A673 (cell line): ENCODE results near the gene ULK4. TPM values are rescaled to one million over a fixed set of nuclear protein-coding genes. Genes with fewer than 3 reads are reported as not detected.
"Not testable (repeated sequence)": the region's sequence is repeated elsewhere in the genome, so short reads cannot be mapped to it uniquely, and the experiment has no call there.

ENCODE experiments used
- BruUV-seq: library from RNA; stranded (reverse); fragments of 400-500 nt; replicated peaks from 2 replicates; lab custom pipeline; 2021; lab: Mats Ljungman, UMichigan
- CTCF ChIA-PET: fragments of 300-600 bp; sonication (Branson Sonifier 250); formaldehyde crosslinking; loops from one replicate; lab custom pipeline; 2022; ENCODE audit warnings: antibody characterized with exemption; lab: Charles Lee
- POLR2A ChIA-PET: fragments of 300-600 bp; sonication (Branson Sonifier 250); formaldehyde crosslinking; loops from one replicate; lab custom pipeline; 2022; ENCODE audit warnings: antibody characterized with exemption; ENCODE audit not compliant: low non-redundant PET; lab: Charles Lee
- DNase-seq: peaks from one replicate; pipeline ENCODE4 v3.0.0-alpha.2; 2015; ENCODE audit warnings: low spot score
- H3K27ac ChIP-seq: fragments of 200-600 bp; sonication (generic); 2 replicates; pipeline ENCODE4 v1.5.1; 2016; ENCODE audit warnings: mixed run types, low read depth, mild to moderate bottlenecking, mixed read lengths, antibody characterized with exemption, low read length; ENCODE audit not compliant: poor library complexity, severe bottlenecking
- H3K27me3 ChIP-seq: fragments of 200-600 bp; sonication (generic); replicated peaks from 2 replicates; pipeline ENCODE4 v1.6.1; 2017; ENCODE audit warnings: mixed run types, low read depth, mild to moderate bottlenecking, mixed read lengths, antibody characterized with exemption, low read length; ENCODE audit not compliant: insufficient read depth, poor library complexity
- H3K36me3 ChIP-seq: fragments of 200-600 bp; sonication (generic); 2 replicates; pipeline ENCODE4 v1.6.1; 2016; ENCODE audit warnings: mixed run types, mild to moderate bottlenecking, mixed read lengths, antibody characterized with exemption, low read length; ENCODE audit not compliant: insufficient read depth, poor library complexity, severe bottlenecking
- H3K4me1 ChIP-seq: fragments of 200-600 bp; sonication (generic); 2 replicates; pipeline ENCODE4 v1.6.1; 2017; ENCODE audit warnings: mixed run types, mild to moderate bottlenecking, mixed read lengths, antibody characterized with exemption, low read length; ENCODE audit not compliant: insufficient read depth, poor library complexity, severe bottlenecking
- H3K4me3 ChIP-seq: fragments of 200-600 bp; sonication (generic); 2 replicates; pipeline ENCODE4 v1.5.1; 2016; ENCODE audit warnings: low read depth, mixed run types, mild to moderate bottlenecking, mixed read lengths, low read length; ENCODE audit not compliant: poor library complexity, severe bottlenecking
- H3K9me3 ChIP-seq: fragments of 200-600 bp; sonication (generic); 2 replicates; pipeline ENCODE4 v1.6.1; 2016; ENCODE audit warnings: mixed run types, low read depth, mild to moderate bottlenecking, mixed read lengths, antibody characterized with exemption, low read length; ENCODE audit not compliant: poor library complexity, severe bottlenecking
- CTCF ChIP-seq: fragments of 300-800, 200-600 bp; sonication (generic); conservative IDR thresholded peaks from 2 replicates; pipeline ENCODE4 v1.5.1; 2017; ENCODE audit warnings: low read depth, mild to moderate bottlenecking, antibody characterized with exemption, low read length, moderate library complexity, mixed read lengths
- EZH2 ChIP-seq: fragments of 200-600 bp; sonication (generic); IDR thresholded peaks from 2 replicates; pipeline ENCODE4 v1.6.1; 2017; ENCODE audit warnings: borderline replicate concordance, low read depth, mild to moderate bottlenecking, mixed read lengths, antibody characterized with exemption, low read length; ENCODE audit not compliant: poor library complexity, severe bottlenecking
- intact Hi-C: fragments of 100-400 bp; cut with micrococcal nuclease; formaldehyde crosslinking; loops from one replicate; pipeline ENCODE4 v1.10.0; 2022; ENCODE audit not compliant: unreplicated experiment
- total RNA-seq: library from RNA; stranded (reverse); gene quantifications from 2 replicates; pipeline ENCODE4 v1.2.3, GENCODE V29; 2021

Gene ULK4
- total RNA-seq, 1 experiment from 2014 or later: 7.4 TPM

- Histone ChIP-seq H3K27ac (no peak overlapping the region), H3K9me3 (no peaks in the 10 kb centered on the region), H3K27me3 (no peaks in the 10 kb centered on the region), H3K4me3 (no peak overlapping the region), H3K4me1 (no peaks in the 10 kb centered on the region), H3K36me3 (no peaks in the 10 kb centered on the region)
- no TSS peak for BruUV-seq
- POLR2A ChIA-PET: no interaction called here
- CTCF ChIA-PET: no interaction called here
- DNase-seq: no peak
- TF ChIP-seq CTCF: no peak
- no peak for TF ChIP-seq EZH2
- intact Hi-C loops: no loop called here
Observed at GRCh38 chr3:41565948-41566514, 395.9 kb downstream of the ULK4 start.

- Histone ChIP-seq H3K4me3 (no peak overlapping the region), H3K9me3 (no peaks in the 10 kb centered on the region), H3K27me3 (no peaks in the 10 kb centered on the region), H3K27ac (no peak overlapping the region), H3K4me1 (no peaks in the 10 kb centered on the region), H3K36me3 (no peaks in the 10 kb centered on the region)
- ChIA-PET CTCF (no interaction called here), POLR2A (no interaction called here)
- DNase-seq: no peak
- intact Hi-C loops: no loop called here
- no TSS peak for BruUV-seq
- TF ChIP-seq CTCF (no peak), EZH2 (no peak)
Observed at GRCh38 chr3:41565003-41565402, 396.9 kb downstream of the ULK4 start.

GRCh38 chr3:41556245-41556644 is 405.7 kb downstream of the ULK4 start:
- POLR2A ChIA-PET, BruUV-seq, CTCF ChIA-PET, H3K27me3 ChIP-seq, H3K27ac ChIP-seq, intact Hi-C loops, DNase-seq, H3K4me3 ChIP-seq, H3K36me3 ChIP-seq, H3K9me3 ChIP-seq, H3K4me1 ChIP-seq: not testable (repeated sequence)

GRCh38 chr3:41532976-41533375 is 428.9 kb downstream of the ULK4 start:
- no peak for DNase-seq
- Histone ChIP-seq H3K36me3 (no peaks in the 10 kb centered on the region), H3K27ac (no peak overlapping the region), H3K4me3 (no peak overlapping the region), H3K9me3 (no peaks in the 10 kb centered on the region), H3K27me3 (no peaks in the 10 kb centered on the region), H3K4me1 (no peaks in the 10 kb centered on the region)
- POLR2A ChIA-PET: no interaction called here
- TF ChIP-seq CTCF (no peak), EZH2 (no peak)
- CTCF ChIA-PET: no interaction called here
- intact Hi-C loops: no loop called here
- BruUV-seq: no TSS peak
